Calu3 (cell line): ENCODE measurements around the gene NRF1. TPM values are rescaled to one million over a fixed set of nuclear protein-coding genes. Genes with fewer than 3 reads are reported as not detected.
"Not testable (repeated sequence)": the region's sequence is repeated elsewhere in the genome, so short reads cannot be mapped to it uniquely, and the experiment has no call there.

Source experiments
- BruUV-seq: library from RNA; stranded (reverse); fragments of 400-500 nt; replicated peaks from 2 replicates; lab custom pipeline; 2021; lab: Mats Ljungman, UMichigan
- CTCF ChIA-PET: fragments of 300-600 bp; sonication (Branson Sonifier 250); formaldehyde crosslinking; loops from one replicate; lab custom pipeline; 2022; ENCODE audit warnings: antibody characterized with exemption; lab: Charles Lee
- DNase-seq: peaks from one replicate; pipeline ENCODE4 v3.0.0; 2022
- H3K27ac Mint-ChIP-seq: one replicate; pipeline ENCODE4 v1.8.0; 2022; ENCODE audit warnings: mixed read lengths; ENCODE audit not compliant: unreplicated experiment
- H3K27me3 Mint-ChIP-seq: one replicate; pipeline ENCODE4 v1.8.0; 2022; ENCODE audit warnings: mixed read lengths; ENCODE audit not compliant: unreplicated experiment
- H3K36me3 Mint-ChIP-seq: one replicate; pipeline ENCODE4 v1.8.0; 2022; ENCODE audit warnings: mild to moderate bottlenecking, moderate library complexity, mixed read lengths; ENCODE audit not compliant: insufficient read depth, unreplicated experiment
- H3K4me1 Mint-ChIP-seq: one replicate; pipeline ENCODE4 v1.8.0; 2022; ENCODE audit warnings: mild to moderate bottlenecking, low read depth, mixed read lengths; ENCODE audit not compliant: unreplicated experiment
- H3K4me3 Mint-ChIP-seq: one replicate; pipeline ENCODE4 v1.8.0; 2022; ENCODE audit warnings: mild to moderate bottlenecking, low read depth, moderate library complexity, mixed read lengths; ENCODE audit not compliant: unreplicated experiment
- H3K9me3 Mint-ChIP-seq: one replicate; pipeline ENCODE4 v1.8.0; 2022; ENCODE audit warnings: low read depth, mixed read lengths; ENCODE audit not compliant: unreplicated experiment
- CTCF ChIP-seq: fragments of 200-600 bp; IDR thresholded peaks from one replicate; pipeline ENCODE4 v1.8.0; 2022; ENCODE audit warnings: antibody characterized with exemption; ENCODE audit not compliant: unreplicated experiment
- intact Hi-C: fragments of 100-400 bp; cut with micrococcal nuclease; formaldehyde crosslinking; loops from one replicate; pipeline ENCODE4 v1.10.0; 2022; ENCODE audit not compliant: unreplicated experiment
- total RNA-seq: library from RNA; stranded (reverse); gene quantifications from 2 replicates; pipeline ENCODE4 v1.2.3, GENCODE V29; 2022

The NRF1 gene
- total RNA-seq, 1 experiment from 2014 or later = 22.1 TPM

DNA sequence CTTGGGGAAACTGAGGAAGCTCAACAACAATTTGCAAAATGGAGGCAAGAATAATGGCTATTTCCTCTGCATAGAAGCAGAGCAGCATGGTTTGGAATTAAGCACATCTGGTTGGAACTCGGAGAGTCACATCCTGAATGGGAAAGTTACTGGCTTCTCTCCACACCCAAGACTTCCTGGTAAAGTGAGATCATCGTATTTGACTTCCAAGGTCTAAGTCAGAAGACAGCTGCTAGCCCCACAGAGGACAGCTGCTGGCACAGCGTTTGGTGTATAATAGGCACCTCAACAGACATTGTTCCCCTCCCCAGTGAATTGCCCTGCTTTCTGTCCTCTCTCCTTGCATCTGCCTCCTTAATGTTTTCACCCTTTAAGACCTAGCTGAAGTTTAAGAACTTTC, 37.0 kb upstream of the NRF1 start:
- H3K9me3 Mint-ChIP-seq = peaks cover 12% of the 10 kb centered on the region
- no peak overlapping the region for H3K4me3 Mint-ChIP-seq
- H3K4me1 Mint-ChIP-seq = peaks cover 20% of the 10 kb centered on the region
- BruUV-seq = no TSS peak
- CTCF ChIA-PET = interaction anchor here (0.6 kb wide), 1 partner anchor 12 kb away, joined by 3 read pairs; no protein-coding TSS in a partner anchor
- DNase-seq = no peak
- no peaks in the 10 kb centered on the region for H3K27me3 Mint-ChIP-seq
- no peak for TF ChIP-seq CTCF
- no peak overlapping the region for H3K27ac Mint-ChIP-seq
- intact Hi-C loops = no loop called here
- H3K36me3 Mint-ChIP-seq = peaks cover 8% of the 10 kb centered on the region

DNA sequence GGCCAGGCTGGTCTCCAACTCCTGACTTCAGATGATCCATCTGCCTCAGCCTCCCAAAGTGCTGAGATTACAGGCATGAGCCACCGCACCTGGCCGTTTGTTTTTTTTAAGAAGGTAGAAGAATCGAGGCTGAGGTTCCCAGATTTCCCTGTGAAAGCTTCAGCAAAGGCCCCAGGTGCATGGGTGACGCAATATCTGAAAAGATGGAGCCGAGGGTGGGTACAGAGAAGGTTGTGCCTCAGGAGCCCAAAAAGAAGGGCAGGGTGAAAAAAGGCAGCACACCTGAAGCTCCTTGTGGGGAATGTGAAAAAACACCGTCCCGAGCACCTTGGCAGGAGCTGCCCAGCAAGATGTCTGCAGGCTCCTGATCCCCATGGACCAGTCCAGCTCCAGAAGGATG, 35.8 kb upstream of the NRF1 start:
- H3K9me3 Mint-ChIP-seq = peaks cover 14% of the 10 kb centered on the region
- no peaks in the 10 kb centered on the region for H3K27me3 Mint-ChIP-seq
- H3K4me1 Mint-ChIP-seq = peaks cover 8% of the 10 kb centered on the region
- TF ChIP-seq CTCF = no peak
- peaks cover 4% of the 10 kb centered on the region for H3K36me3 Mint-ChIP-seq
- no peak overlapping the region for H3K4me3 Mint-ChIP-seq
- no peak overlapping the region for H3K27ac Mint-ChIP-seq
- no TSS peak for BruUV-seq
- no peak for DNase-seq
- CTCF ChIA-PET = no interaction called here
- intact Hi-C loops = no loop called here

DNA sequence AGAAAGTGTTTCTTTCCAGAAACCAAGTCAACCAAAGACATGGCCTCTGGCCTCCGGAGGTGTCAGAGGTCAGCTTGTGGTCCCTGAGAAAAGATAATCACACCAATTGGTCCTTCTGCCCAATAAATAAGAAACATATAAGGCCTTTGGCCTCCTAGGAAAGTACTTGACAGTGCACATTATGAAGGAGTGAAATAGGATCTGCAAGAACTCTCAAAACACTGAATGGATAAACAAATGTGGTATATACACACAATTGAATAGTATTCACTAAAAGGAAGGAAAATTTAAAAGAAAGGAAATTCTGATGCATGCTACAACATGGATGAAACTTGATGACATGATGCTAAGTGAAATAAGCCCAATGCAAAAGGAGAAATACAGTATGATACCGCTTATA, 35.4 kb upstream of the NRF1 start:
- CTCF ChIA-PET = no interaction called here
- no peak for DNase-seq
- Mint-ChIP-seq H3K36me3 (peaks cover 2% of the 10 kb centered on the region), H3K27me3 (no peaks in the 10 kb centered on the region), H3K27ac (no peak overlapping the region), H3K9me3 (peaks cover 12% of the 10 kb centered on the region), H3K4me1 (peaks cover 4% of the 10 kb centered on the region), H3K4me3 (no peak overlapping the region)
- TF ChIP-seq CTCF = no peak
- BruUV-seq = no TSS peak
- intact Hi-C loops = no loop called here

GRCh38 chr7:129578829-129579228, 32.7 kb upstream of the NRF1 start:
- Mint-ChIP-seq H3K27ac (no peak overlapping the region), H3K27me3 (no peaks in the 10 kb centered on the region), H3K9me3 (peaks cover 10% of the 10 kb centered on the region), H3K36me3 (no peaks in the 10 kb centered on the region), H3K4me1 (no peaks in the 10 kb centered on the region), H3K4me3 (no peak overlapping the region)
- CTCF ChIA-PET = no interaction called here
- intact Hi-C loops = no loop called here
- no peak for DNase-seq
- TF ChIP-seq CTCF = no peak
- no TSS peak for BruUV-seq

GRCh38 chr7:129586179-129586578, 25.3 kb upstream of the NRF1 start:
- BruUV-seq, intact Hi-C loops, H3K4me3 Mint-ChIP-seq, H3K27ac Mint-ChIP-seq, H3K36me3 Mint-ChIP-seq, CTCF ChIA-PET, H3K4me1 Mint-ChIP-seq, DNase-seq, H3K27me3 Mint-ChIP-seq, H3K9me3 Mint-ChIP-seq: not testable (repeated sequence)
